Tibial nerve (tissue), 4 donors: ENCODE results near the gene FBXL2. TPM values are rescaled to one million over a fixed set of nuclear protein-coding genes. Genes with fewer than 3 reads are reported as not detected.

Source experiments
- DNase-seq, 2 donors: peaks; one replicate each; pipeline ENCODE4 v3.0.0-alpha.2; 2019; ENCODE audit warnings: low spot score in 2 of 2
- H3K27ac ChIP-seq, 4 donors: fragments of 200-600 bp; sonication (generic) in 3 of 4; one replicate each; pipeline ENCODE4 v1.5.1; 2017 to 2019; ENCODE audit warnings: mild to moderate bottlenecking in 1 of 4
- H3K27me3 ChIP-seq, 2 donors: fragments of 200-600 bp; sonication (generic) in 1 of 2; one replicate each; pipeline versions ENCODE4 v1.5.1 to v1.6.0; 2017 to 2019
- H3K36me3 ChIP-seq, 3 donors: fragments of 200-600 bp; sonication (generic); one replicate each; pipeline ENCODE4 v1.5.1; 2018 to 2019
- H3K4me1 ChIP-seq, 4 donors: fragments of 200-600 bp; sonication (generic) in 3 of 4; one replicate each; pipeline ENCODE4 v1.5.1; 2017 to 2019
- H3K4me3 ChIP-seq, 4 donors: fragments of 200-600 bp; sonication (generic) in 3 of 4; one replicate each; pipeline ENCODE4 v1.5.1; 2017 to 2019; ENCODE audit warnings: mild to moderate bottlenecking in 1 of 4, moderate library complexity in 1 of 4
- H3K9me3 ChIP-seq, 4 donors: fragments of 200-600 bp; sonication (generic) in 3 of 4; one replicate each; pipeline ENCODE4 v1.5.1; 2017 to 2019
- CTCF ChIP-seq, 5 experiments: fragments of 200-600 bp in 3 of 5; fragments of 450-650 bp in 2 of 5; sonication (generic) in 3 of 5; IDR thresholded peaks; one replicate each; pipeline ENCODE4 v1.5.1; 2016 to 2019; ENCODE audit warnings: antibody characterized with exemption in 5 of 5, mild to moderate bottlenecking in 3 of 5, moderate library complexity in 2 of 5
- EP300 ChIP-seq, 2 donors: sonication (generic); formaldehyde crosslinking; IDR thresholded peaks; one replicate each; pipeline ENCODE4 v1.6.1; 2017; ENCODE audit warnings: antibody characterized with exemption in 2 of 2, mild to moderate bottlenecking in 1 of 2
- POLR2A ChIP-seq, 2 donors: fragments of 450-650 bp; IDR thresholded peaks; one replicate each; pipeline ENCODE4 v1.6.1; 2017; ENCODE audit warnings: antibody characterized with exemption in 2 of 2, mild to moderate bottlenecking in 2 of 2, moderate library complexity in 2 of 2
- WGBS, 2 donors: methylation state at CpG; one replicate each; pipeline ENCODE4 v1.1.5; 2018; 5-methylcytosine and 5-hydroxymethylcytosine counted together
- total RNA-seq, 4 donors: library from RNA; depleted of rRNA; stranded (reverse); fragments of >200 nt; gene quantifications; one replicate each; pipeline ENCODE4 v1.1.0, GENCODE V29; 2016

The FBXL2 gene
- total RNA-seq, 4 donors from 2014 or later = 14.7 to 21.2 (median 17.2) TPM

GRCh38 chr3:33314993-33315392, 37.8 kb downstream of the FBXL2 start:
- no peak overlapping the region for H3K27ac ChIP-seq
- H3K36me3 ChIP-seq = peaks cover 0 to 13% (median 0%) of the 10 kb centered on the region in 3 donors
- no peak overlapping the region for H3K4me3 ChIP-seq
- no peak for DNase-seq
- peaks cover 0 to 15% (median 8%) of the 10 kb centered on the region in 4 donors for H3K9me3 ChIP-seq
- no peak for TF ChIP-seq EP300 (IDR thresholded peaks at IDR 0.05)
- H3K27me3 ChIP-seq = no peaks in the 10 kb centered on the region
- H3K4me1 ChIP-seq = no peaks in the 10 kb centered on the region

DNA sequence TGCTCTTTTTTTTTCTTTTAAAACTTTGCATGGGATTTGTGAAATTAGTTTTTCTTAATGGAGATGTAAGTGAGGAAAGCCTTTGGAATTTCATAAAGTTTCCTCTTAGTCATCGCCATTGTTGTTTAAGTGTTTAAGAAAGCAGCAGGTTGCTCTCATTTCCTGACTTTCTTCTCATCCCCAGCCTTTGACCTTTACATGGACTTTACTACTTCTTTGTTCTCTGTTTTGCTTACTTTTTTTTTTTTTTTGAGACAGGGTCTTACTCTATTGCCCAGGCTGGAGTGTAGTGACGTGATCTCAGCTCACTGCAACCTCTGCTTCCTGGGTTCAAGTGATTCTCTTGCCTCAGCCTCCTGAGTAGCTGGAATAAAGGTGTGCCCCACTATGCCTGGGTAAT, 38.6 kb downstream of the FBXL2 start:
- H3K36me3 ChIP-seq = peaks cover 0 to 14% (median 0%) of the 10 kb centered on the region in 3 donors
- peaks cover 0 to 11% (median 3%) of the 10 kb centered on the region in 4 donors for H3K9me3 ChIP-seq
- DNase-seq = no peak
- H3K4me1 ChIP-seq = no peaks in the 10 kb centered on the region
- no peaks in the 10 kb centered on the region for H3K27me3 ChIP-seq
- H3K4me3 ChIP-seq = no peak overlapping the region
- H3K27ac ChIP-seq = no peak overlapping the region
- WGBS, 2 donors = 73 to 85% methylated on average over 2 of the region's 2 CpGs
- TF ChIP-seq CTCF (IDR thresholded peaks at IDR 0.05) (no peak), EP300 (IDR thresholded peaks at IDR 0.05) (no peak), POLR2A (IDR thresholded peaks at IDR 0.05) (no peak)

- H3K36me3 ChIP-seq = peaks cover 0 to 13% (median 0%) of the 10 kb centered on the region in 3 donors
- no peak overlapping the region for H3K4me3 ChIP-seq
- no peak for TF ChIP-seq EP300 (IDR thresholded peaks at IDR 0.05)
- TF ChIP-seq CTCF (IDR thresholded peaks at IDR 0.05) = no peak
- no peak for TF ChIP-seq POLR2A (IDR thresholded peaks at IDR 0.05)
- H3K4me1 ChIP-seq = no peaks in the 10 kb centered on the region
- WGBS, 2 donors = 59 to 61% methylated on average over 4 of the region's 4 CpGs
- H3K27me3 ChIP-seq = no peaks in the 10 kb centered on the region
- H3K9me3 ChIP-seq = peaks cover 0 to 6% (median 0%) of the 10 kb centered on the region in 4 donors
- H3K27ac ChIP-seq = no peak overlapping the region
- DNase-seq = no peak
Measured at GRCh38 chr3:33317963-33318709, 40.9 kb downstream of the FBXL2 start.

GRCh38 chr3:33318710-33319380, 41.6 kb downstream of the FBXL2 start:
- H3K9me3 ChIP-seq = peaks cover 0 to 11% (median 0%) of the 10 kb centered on the region in 4 donors
- WGBS, 2 donors = 81 to 82% methylated on average over 5 of the region's 5 CpGs
- H3K27ac ChIP-seq = no peak overlapping the region
- no peak for TF ChIP-seq CTCF (IDR thresholded peaks at IDR 0.05)
- TF ChIP-seq EP300 (IDR thresholded peaks at IDR 0.05) = no peak
- no peak for TF ChIP-seq POLR2A (IDR thresholded peaks at IDR 0.05)
- H3K36me3 ChIP-seq = peaks cover 0 to 13% (median 0%) of the 10 kb centered on the region in 3 donors
- H3K4me1 ChIP-seq = no peaks in the 10 kb centered on the region
- no peaks in the 10 kb centered on the region for H3K27me3 ChIP-seq
- H3K4me3 ChIP-seq = no peak overlapping the region
- DNase-seq = no peak

DNA sequence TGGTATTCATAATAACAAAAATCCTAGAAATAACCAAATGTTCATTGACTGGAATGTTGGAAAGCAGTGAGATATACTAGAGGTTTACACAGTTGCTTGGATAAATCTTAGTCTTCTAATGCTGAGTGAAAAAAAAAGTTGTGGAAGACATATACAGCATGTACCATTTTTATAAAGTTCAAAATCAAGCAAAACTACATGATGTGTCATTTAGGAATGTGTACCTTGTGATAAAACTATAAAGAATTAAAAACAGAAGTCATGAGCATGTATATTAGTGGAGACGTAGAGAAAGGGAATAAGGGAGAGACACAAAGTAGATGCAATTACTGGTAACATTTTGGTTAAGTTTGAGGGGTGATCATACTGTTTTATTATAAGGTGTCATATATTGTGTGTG, 45.2 kb downstream of the FBXL2 start:
- Histone ChIP-seq H3K27ac (no peak overlapping the region), H3K9me3 (peaks cover 0 to 11% (median 0%) of the 10 kb centered on the region in 4 donors), H3K27me3 (no peaks in the 10 kb centered on the region), H3K4me1 (no peaks in the 10 kb centered on the region), H3K4me3 (no peak overlapping the region), H3K36me3 (peaks cover 0 to 13% (median 0%) of the 10 kb centered on the region in 3 donors)
- TF ChIP-seq EP300 (IDR thresholded peaks at IDR 0.05) = no peak
- no peak for DNase-seq
- WGBS, 2 donors = 86 to 92% methylated on average over 1 of the region's 1 CpG

GRCh38 chr3:33331414-33331813, 54.2 kb downstream of the FBXL2 start:
- no peak for DNase-seq
- WGBS, 2 donors = 46 to 64% methylated on average over 2 of the region's 2 CpGs
- no peaks in the 10 kb centered on the region for H3K27me3 ChIP-seq
- no peaks in the 10 kb centered on the region for H3K4me1 ChIP-seq
- no peak overlapping the region for H3K27ac ChIP-seq
- no peak overlapping the region for H3K4me3 ChIP-seq
- TF ChIP-seq EP300 (IDR thresholded peaks at IDR 0.05) = no peak
- TF ChIP-seq CTCF (IDR thresholded peaks at IDR 0.05) = no peak
- no peak for TF ChIP-seq POLR2A (IDR thresholded peaks at IDR 0.05)
- peaks cover 0 to 17% (median 6%) of the 10 kb centered on the region in 4 donors for H3K9me3 ChIP-seq
- H3K36me3 ChIP-seq = no peaks in the 10 kb centered on the region
